H1 (cell line): ENCODE results near the gene SLC25A45. TPM values are rescaled to one million over a fixed set of nuclear protein-coding genes. Genes with fewer than 3 reads are reported as not detected.

Experiments
- CTCF ChIA-PET: fragments of 300-600 bp; sonication (Branson Sonifier 250); formaldehyde crosslinking; loops from one replicate; lab custom pipeline; 2021; ENCODE audit not compliant: partially characterized antibody; lab: Charles Lee
- POLR2A ChIA-PET: fragments of 300-600 bp; sonication (Branson Sonifier 250); formaldehyde crosslinking; loops from one replicate; lab custom pipeline; 2021; ENCODE audit warnings: inconsistent platforms; ENCODE audit not compliant: partially characterized antibody; lab: Charles Lee
- DNase-seq, 2 experiments: peaks; one replicate each; pipeline versions ENCODE4 v3.0.0 to v3.0.0-alpha.2; 2010 to 2022; ENCODE audit warnings: low spot score in 2 of 2, low read depth in 1 of 2, mixed read lengths in 1 of 2
- FAIRE-seq: peaks from 2 replicates; lab custom pipeline; 2011; peaks lifted over from hg19 to GRCh38; lab: Jason Lieb, UNC
- H2AFZ ChIP-seq: 2 replicates; pipeline ENCODE4 v1.8.1; 2012; ENCODE audit warnings: low read length, inconsistent platforms
- H2AK5ac ChIP-seq: 2 replicates; pipeline ENCODE4 v1.6.1; 2013; ENCODE audit warnings: low read depth, low read length
- H2BK120ac ChIP-seq: replicated peaks from 2 replicates; pipeline ENCODE3; 2013; ENCODE audit warnings: low read depth, low read length, inconsistent platforms
- H2BK12ac ChIP-seq: 2 replicates; pipeline ENCODE4 v1.6.1; 2013; ENCODE audit warnings: low read depth, low read length
- H2BK15ac ChIP-seq: 2 replicates; pipeline ENCODE4 v1.6.1; 2013; ENCODE audit warnings: low read length
- H2BK20ac ChIP-seq: 2 replicates; pipeline ENCODE4 v1.6.1; 2013; ENCODE audit warnings: low read length
- H2BK5ac ChIP-seq: 2 replicates; pipeline ENCODE4 v1.6.1; 2013; ENCODE audit warnings: low read depth, low read length
- H3K14ac ChIP-seq: 2 replicates; pipeline ENCODE4 v1.6.1; 2013; ENCODE audit warnings: inconsistent platforms; ENCODE audit not compliant: insufficient read length
- H3K18ac ChIP-seq: 2 replicates; pipeline ENCODE4 v1.6.1; 2013; ENCODE audit warnings: low read length; ENCODE audit errors: extremely low read depth
- H3K23ac ChIP-seq: 2 replicates; pipeline ENCODE4 v1.6.1; 2013; ENCODE audit warnings: inconsistent platforms; ENCODE audit not compliant: insufficient read length
- H3K23me2 ChIP-seq: 2 replicates; pipeline ENCODE4 v1.6.1; 2013; ENCODE audit warnings: low read depth, low read length
- H3K27ac ChIP-seq: 2 replicates; pipeline ENCODE4 v1.6.1; 2011; ENCODE audit warnings: low read depth, low read length, inconsistent platforms
- H3K27me3 ChIP-seq, 4 experiments: replicated peaks in 1 of 4; 1 replicate in 1 of 4; 2 replicates in 3 of 4; pipeline versions ENCODE4 v1.6.1 to v1.8.1; 2011 to 2013; ENCODE audit warnings: low read length in 3 of 4, mild to moderate bottlenecking in 3 of 4, inconsistent platforms in 2 of 4, mixed read lengths in 2 of 4, moderate library complexity in 1 of 4; ENCODE audit not compliant: control insufficient read depth in 3 of 4, insufficient read depth in 3 of 4; ENCODE audit errors: extremely low read depth in 1 of 4
- H3K36me3 ChIP-seq, 4 experiments: 2 replicates each; pipeline versions ENCODE4 v1.6.1 to v1.8.1; 2011 to 2013; ENCODE audit warnings: mild to moderate bottlenecking in 4 of 4, low read length in 3 of 4, moderate library complexity in 2 of 4, control low read depth in 1 of 4, inconsistent platforms in 1 of 4; ENCODE audit not compliant: insufficient read depth in 4 of 4, control insufficient read depth in 2 of 4
- H3K4ac ChIP-seq: replicated peaks from 2 replicates; pipeline ENCODE3; 2013; ENCODE audit warnings: low read length, low read depth, mixed read lengths, inconsistent platforms; ENCODE audit not compliant: insufficient read length
- H3K4me1 ChIP-seq, 4 experiments: replicated peaks in 1 of 4; 1 replicate in 1 of 4; 2 replicates in 3 of 4; pipeline versions ENCODE4 v1.6.1 to v1.8.1; 2011 to 2013; ENCODE audit warnings: low read length in 3 of 4, inconsistent platforms in 2 of 4, mixed read lengths in 1 of 4; ENCODE audit not compliant: insufficient read depth in 4 of 4, control insufficient read depth in 3 of 4
- H3K4me2 ChIP-seq, 2 experiments: 2 replicates each; pipeline versions ENCODE4 v1.6.1 to v1.8.1; 2011 to 2013; ENCODE audit warnings: low read depth in 2 of 2, low read length in 2 of 2, control low read depth in 1 of 2, inconsistent platforms in 1 of 2, mild to moderate bottlenecking in 1 of 2; ENCODE audit not compliant: insufficient read depth in 1 of 2
- H3K4me3 ChIP-seq, 4 experiments: fragments of 200-600, 300-600 bp in 1 of 4; sonication (generic), shearing (Covaris generic), sonication (Bioruptor Twin) in 1 of 4; 2 replicates each; pipeline versions ENCODE4 v1.5.1 to v1.8.1; 2011 to 2016; ENCODE audit warnings: low read length in 4 of 4, low read depth in 3 of 4, control low read depth in 2 of 4, inconsistent platforms in 2 of 4, mild to moderate bottlenecking in 2 of 4, mixed read lengths in 1 of 4, moderate library complexity in 1 of 4; ENCODE audit not compliant: insufficient read depth in 2 of 4; ENCODE audit errors: extremely low read depth in 1 of 4
- H3K56ac ChIP-seq: replicated peaks from 2 replicates; pipeline ENCODE3; 2013; ENCODE audit warnings: low read depth, mild to moderate bottlenecking, mixed read lengths, low read length, inconsistent platforms; ENCODE audit not compliant: insufficient read length
- H3K79me1 ChIP-seq: 2 replicates; pipeline ENCODE4 v1.6.1; 2013; ENCODE audit warnings: low read depth, low read length, control low read depth
- H3K79me2 ChIP-seq, 2 experiments: 2 replicates each; pipeline versions ENCODE4 v1.6.1 to v1.8.1; 2012 to 2013; ENCODE audit warnings: low read length in 2 of 2, mild to moderate bottlenecking in 2 of 2, inconsistent platforms in 1 of 2; ENCODE audit not compliant: insufficient read depth in 2 of 2, control insufficient read depth in 1 of 2
- H3K9ac ChIP-seq, 4 experiments: replicated peaks in 1 of 4; 1 replicate in 1 of 4; 2 replicates in 3 of 4; pipeline versions ENCODE4 v1.6.1 to v1.8.1; 2011 to 2013; ENCODE audit warnings: low read depth in 3 of 4, low read length in 3 of 4, control low read depth in 2 of 4, mild to moderate bottlenecking in 2 of 4, moderate library complexity in 2 of 4, inconsistent platforms in 1 of 4; ENCODE audit errors: extremely low read depth in 1 of 4
- H3K9me3 ChIP-seq, 2 experiments: 2 replicates each; pipeline versions ENCODE4 v1.6.1 to v1.8.1; 2012 to 2013; ENCODE audit warnings: mild to moderate bottlenecking in 2 of 2, moderate library complexity in 2 of 2, control low read depth in 1 of 2, inconsistent platforms in 1 of 2, low read depth in 1 of 2, low read length in 1 of 2, mixed read lengths in 1 of 2; ENCODE audit not compliant: insufficient read depth in 2 of 2
- H4K20me1 ChIP-seq, 2 experiments: replicated peaks in 1 of 2; 2 replicates each; pipeline versions ENCODE3 to v1.8.1; 2011 to 2013; ENCODE audit warnings: inconsistent platforms in 2 of 2, low read length in 2 of 2, mild to moderate bottlenecking in 1 of 2; ENCODE audit not compliant: insufficient read depth in 2 of 2, control insufficient read depth in 1 of 2
- H4K5ac ChIP-seq: 2 replicates; pipeline ENCODE4 v1.6.1; 2013; ENCODE audit warnings: low read length, low read depth, mixed read lengths, inconsistent platforms; ENCODE audit not compliant: insufficient read length
- H4K8ac ChIP-seq: 2 replicates; pipeline ENCODE4 v1.8.0; 2013; ENCODE audit warnings: mild to moderate bottlenecking, moderate library complexity, low read length, inconsistent platforms; ENCODE audit not compliant: insufficient read depth; ENCODE audit errors: extremely low read depth
- H4K91ac ChIP-seq: replicated peaks from 2 replicates; pipeline ENCODE3; 2013; ENCODE audit warnings: low read length, mixed read lengths, inconsistent platforms; ENCODE audit not compliant: insufficient read length
- E2F6 ChIP-seq: IDR thresholded peaks from 2 replicates; pipeline ENCODE4 v1.6.1; 2012; ENCODE audit warnings: inconsistent platforms
- EGR1 ChIP-seq: IDR thresholded peaks from 2 replicates; pipeline ENCODE4 v1.6.1; 2011; ENCODE audit warnings: low read depth, low read length, borderline replicate concordance
- WGBS, 2 experiments: shearing (Covaris generic) in 1 of 2; methylation state at CpG; one replicate each; pipeline versions ENCODE4 v1.1.6 to v1.1.7; 2013 to 2015; ENCODE audit warnings: low lambda C conversion rate in 2 of 2, mixed read lengths in 2 of 2, inconsistent platforms in 1 of 2, low coverage in 1 of 2, missing lambda C conversion rate in 1 of 2; ENCODE audit not compliant: insufficient replicate concordance in 2 of 2, insufficient coverage in 1 of 2, insufficient read length in 1 of 2; ENCODE audit errors: extremely low coverage in 1 of 2, missing lambda C conversion rate in 1 of 2; 5-methylcytosine and 5-hydroxymethylcytosine counted together
- polyA plus RNA-seq, 7 experiments: library from polyadenylated mRNA; depleted of rRNA in 3 of 7; stranded (reverse) in 5 of 7; unstranded in 2 of 7; fragments of >200 nt in 5 of 7; fragments of 200-250 nt in 2 of 7; gene quantifications; 1 replicate in 5 of 7; 2 replicates in 1 of 7; 4 replicates in 1 of 7; pipeline versions ENCODE4 v1.2.1 to v1.2.3, GENCODE V29; 2011 to 2013; ENCODE audit warnings: missing spikeins in 2 of 7, mixed read lengths in 2 of 7
- total RNA-seq: library from RNA; stranded (reverse); fragmentation: NEBNext Ultra II Directional; extraction: Animal tissue kit (Norgen Biotek cat#: 25700); gene quantifications from 2 replicates; pipeline ENCODE4 v1.2.1, GENCODE V29; 2021

SLC25A45 gene
- total and polyA plus RNA-seq, 2 of the 8 experiments (the other 6 are each of a cell fraction or from before 2014, with no cell fraction given), result 0.54 to 0.59 TPM

GRCh38 chr11:65378928-65379638 lies 3.4 kb downstream of the SLC25A45 start:
- Histone ChIP-seq H2BK20ac (no peak overlapping the region), H4K8ac (no peak overlapping the region; the same call in 1 of the 2 replicates), H2BK5ac (no peak overlapping the region), H2AFZ (no peak overlapping the region), H4K5ac (no peak overlapping the region), H4K91ac (no peak overlapping the region), H3K14ac (no peak overlapping the region), H3K23ac (no peak overlapping the region), H2BK120ac (no peak overlapping the region), H2AK5ac (no peak overlapping the region), H3K36me3 (no peaks in the 10 kb centered on the region), H3K4me3 (no peak overlapping the region), H3K56ac (no peak overlapping the region), H2BK15ac (no peak overlapping the region), H3K9me3 (no peaks in the 10 kb centered on the region), H3K18ac (no peak overlapping the region), H3K4me2 (no peak overlapping the region), H3K79me2 (no peaks in the 10 kb centered on the region), H3K23me2 (no peaks in the 10 kb centered on the region), H3K9ac (no peak overlapping the region), H3K4me1 (peaks cover 0 to 12% (median 11%) of the 10 kb centered on the region in 4 experiments; a peak in 5 of 7 replicates), H3K79me1 (no peaks in the 10 kb centered on the region), H2BK12ac (no peak overlapping the region), H4K20me1 (no peaks in the 10 kb centered on the region), H3K27me3 (no peaks in the 10 kb centered on the region), H3K4ac (no peak overlapping the region), H3K27ac (no peak overlapping the region)
- WGBS, 2 experiments, result 91% methylated on average over 11 of the region's 14 CpGs; no CpG with 5 or more reads in 1 of the 2 experiments
- DNase-seq (no peak), FAIRE-seq (no peak)
- no peak for TF ChIP-seq EGR1
- TF ChIP-seq E2F6, result 0 out of 2 replicates have a peak, but pooled peaks have one; percentile 6
- ChIA-PET POLR2A (interaction anchor here (0.9 to 3.6 kb wide), 5 partner anchors 40 to 152 kb away, joined by 3 to 36 read pairs (median 5); partner anchors contain the start of gene MALAT1), CTCF (interaction anchor here (0.6 to 5.2 kb wide), 29 partner anchors 9 to 151 kb away, joined by 3 to 30 read pairs (median 5); no protein-coding TSS in a partner anchor)
